Measurements from ENCODE around the gene TM4SF5.
A peak's percentile ranks its signal among the peaks of the same experiment; 100 is the strongest.
"Not testable (repeated sequence)": the region's sequence is repeated elsewhere in the genome, so short reads cannot be mapped to it uniquely, and the experiment has no call there.

The TM4SF5 gene

GRCh38 chr17:4790705-4791088 lies 19.0 kb downstream of the TM4SF5 start:
- no peak for DNase-seq

- DNase-seq: no peak
Observed at GRCh38 chr17:4795168-4795567, 23.5 kb downstream of the TM4SF5 start.

GRCh38 chr17:4796552-4796920 lies 24.9 kb downstream of the TM4SF5 start:
- peak in 1 of 2 experiments; percentile 27 for DNase-seq

GRCh38 chr17:4800462-4801196 lies 28.9 kb downstream of the TM4SF5 start:
- no peak for DNase-seq

- DNase-seq: no peak
Observed at GRCh38 chr17:4802228-4802627, 30.5 kb downstream of the TM4SF5 start, which contains the start of gene C17orf114. Gene C17orf114 (minus strand): TSS chr17:4802328.

- no peak for DNase-seq
Observed at GRCh38 chr17:4806456-4806776, 34.7 kb downstream of the TM4SF5 start.

- peak; percentile 78 to 87 for DNase-seq
Observed at GRCh38 chr17:4806777-4807604, 35.3 kb downstream of the TM4SF5 start, which contains the start of gene PLD2. Gene PLD2 (plus strand): TSS chr17:4807152. CDS start chr17:4807773, 621 bp downstream.

GRCh38 chr17:4807605-4808377 lies 36.1 kb downstream of the TM4SF5 start:
- no peak for DNase-seq

- no peak for DNase-seq
Observed at GRCh38 chr17:4808378-4808767, 36.7 kb downstream of the TM4SF5 start.

- no peak for DNase-seq
Observed at GRCh38 chr17:4810696-4811290, 39.1 kb downstream of the TM4SF5 start.

- no peak for DNase-seq
Observed at GRCh38 chr17:4811471-4811870, 39.8 kb downstream of the TM4SF5 start.

- DNase-seq: no peak
Observed at GRCh38 chr17:4812690-4813089, 41.0 kb downstream of the TM4SF5 start.

GRCh38 chr17:4815043-4815675 lies 43.5 kb downstream of the TM4SF5 start:
- no peak for DNase-seq

GRCh38 chr17:4816826-4817225 lies 45.1 kb downstream of the TM4SF5 start:
- DNase-seq: no peak

GRCh38 chr17:4818276-4818675 lies 46.6 kb downstream of the TM4SF5 start:
- DNase-seq: no peak

- no peak for DNase-seq
Observed at GRCh38 chr17:4822835-4823234, 51.1 kb downstream of the TM4SF5 start.

GRCh38 chr17:4823373-4824089 lies 51.8 kb downstream of the TM4SF5 start:
- no peak for DNase-seq

- DNase-seq: no peak
Observed at GRCh38 chr17:4827399-4827798, 55.7 kb downstream of the TM4SF5 start.

GRCh38 chr17:4832829-4833177 lies 61.1 kb downstream of the TM4SF5 start:
- DNase-seq: not testable (repeated sequence)
